HTR-8/SVneo (cell line): Measurements from ENCODE around the gene FASTK.

Experiments used
- DNase-seq: peaks from one replicate; pipeline ENCODE4 v3.0.0; 2011; ENCODE audit warnings: low spot score, mixed read lengths; ENCODE audit not compliant: insufficient read length
- FAIRE-seq: peaks from 2 replicates; lab custom pipeline; 2011; peaks lifted over from hg19 to GRCh38; lab: Jason Lieb, UNC

FASTK gene

DNA sequence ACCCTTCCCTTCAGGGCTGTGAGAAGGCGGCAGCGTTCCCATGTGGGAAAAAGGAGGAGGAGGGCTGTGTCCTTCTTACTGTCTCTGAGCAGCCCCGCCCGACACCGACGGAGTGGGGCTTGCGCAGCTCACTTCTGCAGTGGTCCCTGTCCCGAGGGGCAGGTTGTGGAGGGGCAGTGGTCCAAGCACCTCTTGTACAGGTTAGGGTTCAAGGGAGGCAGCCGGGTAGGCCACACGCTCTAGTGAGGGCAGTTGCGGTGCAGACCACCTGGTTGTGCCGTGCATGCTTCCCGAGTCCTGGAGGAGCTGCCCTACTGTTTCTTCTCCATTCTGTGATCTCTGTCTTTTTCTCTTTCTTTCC lies 38.4 kb upstream of the FASTK start:
- FAIRE-seq (no peak), DNase-seq (no peak)

GRCh38 chr7:151118108-151119054 lies 37.8 kb upstream of the FASTK start:
- FAIRE-seq, result no peak

DNA sequence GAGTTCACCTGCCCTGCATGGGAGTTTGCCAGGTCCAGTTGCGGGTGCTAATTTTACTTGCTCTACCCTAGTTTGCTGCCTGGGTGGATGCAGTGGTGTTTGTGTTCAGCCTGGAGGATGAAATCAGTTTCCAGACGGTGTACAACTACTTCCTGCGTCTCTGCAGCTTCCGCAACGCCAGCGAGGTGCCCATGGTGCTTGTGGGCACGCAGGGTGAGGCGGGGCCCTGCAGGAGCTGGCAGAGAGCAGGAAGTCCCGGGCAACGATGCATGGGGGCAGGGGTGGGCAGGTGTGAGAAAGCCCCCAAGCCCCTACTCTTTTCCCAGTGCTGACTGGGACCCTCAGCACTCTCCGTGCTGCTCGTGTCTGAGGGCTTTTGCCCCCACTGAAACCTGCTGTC lies 37.0 kb upstream of the FASTK start:
- no peak for DNase-seq
- FAIRE-seq, result no peak

More at GRCh38 chr7:151118108-151119054, 37.8 kb upstream of the FASTK start:
- no peak for DNase-seq

GRCh38 chr7:151116603-151117440 lies 36.2 kb upstream of the FASTK start:
- DNase-seq (no peak), FAIRE-seq (no peak)

DNA sequence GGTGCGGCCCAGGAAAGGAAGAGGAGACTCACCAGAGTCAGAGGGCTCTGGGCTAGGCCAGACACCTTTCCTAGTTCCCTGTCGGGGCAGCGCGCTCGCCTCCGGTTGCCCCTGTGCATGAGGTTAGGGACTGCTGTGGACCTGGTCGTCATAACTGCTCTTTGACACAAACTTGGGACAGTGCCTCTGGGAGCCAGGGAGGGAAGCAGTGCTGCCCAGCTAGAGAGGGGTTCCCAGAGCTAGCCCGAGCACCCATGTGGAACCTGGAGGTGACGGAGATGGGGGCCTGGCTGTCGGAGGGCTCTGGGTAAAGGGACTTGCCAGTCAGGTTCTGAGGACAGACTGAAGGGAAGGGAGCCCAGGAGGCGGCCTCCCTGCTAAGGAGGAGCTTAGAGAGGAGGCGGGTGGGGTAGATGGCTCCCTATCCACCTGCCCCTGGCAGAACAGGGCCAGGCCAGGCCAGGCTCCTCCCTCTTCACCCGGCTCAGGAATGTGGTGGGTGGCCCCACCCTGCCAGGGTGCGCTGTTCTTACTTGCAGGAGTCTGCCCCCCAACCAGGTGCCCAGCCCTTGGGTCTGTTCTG lies 35.3 kb upstream of the FASTK start:
- DNase-seq, result peak; percentile 24

DNA sequence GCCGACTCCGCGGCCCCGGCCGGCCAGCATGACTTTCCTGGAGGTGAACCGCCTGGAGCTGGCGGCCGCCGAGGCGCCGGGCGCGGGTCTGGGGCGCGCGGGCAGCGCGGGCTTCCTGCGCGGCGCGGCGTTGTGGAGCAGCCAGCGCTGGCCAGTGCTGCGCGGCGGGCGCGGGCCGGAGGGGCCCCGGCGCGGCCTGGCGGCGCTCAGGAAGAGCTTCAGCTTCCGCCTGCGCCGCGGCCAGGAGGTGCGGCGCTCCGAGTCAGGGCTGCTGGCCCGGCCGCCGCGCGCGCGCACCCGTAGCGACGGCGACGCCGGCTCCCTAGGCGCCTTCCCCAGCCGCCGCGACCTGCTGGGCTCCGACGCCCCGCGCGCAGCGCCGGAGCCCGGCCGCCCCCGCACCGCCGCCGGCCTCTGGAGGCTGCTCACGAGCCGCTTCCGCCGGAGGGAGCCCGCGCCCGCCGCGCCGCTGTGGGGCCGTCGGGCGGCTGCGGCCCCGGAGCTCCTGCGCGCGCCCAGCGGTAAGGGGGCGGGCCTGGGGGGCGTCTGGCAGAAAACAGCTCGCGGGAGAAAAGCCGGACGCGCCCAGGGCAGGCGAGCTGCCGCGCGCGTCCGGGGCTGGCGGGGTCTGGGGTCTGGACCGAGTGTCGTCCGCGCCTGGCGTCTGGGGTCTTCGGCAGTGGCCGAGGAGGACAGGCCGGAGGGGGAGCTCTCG lies 34.7 kb upstream of the FASTK start:
- DNase-seq (no peak), FAIRE-seq (no peak)

More for the DNA sequence above, 35.3 kb upstream of the FASTK start:
- no peak for FAIRE-seq

GRCh38 chr7:151114151-151115090 lies 33.8 kb upstream of the FASTK start:
- no peak for FAIRE-seq
- peak; percentile 24 for DNase-seq

DNA sequence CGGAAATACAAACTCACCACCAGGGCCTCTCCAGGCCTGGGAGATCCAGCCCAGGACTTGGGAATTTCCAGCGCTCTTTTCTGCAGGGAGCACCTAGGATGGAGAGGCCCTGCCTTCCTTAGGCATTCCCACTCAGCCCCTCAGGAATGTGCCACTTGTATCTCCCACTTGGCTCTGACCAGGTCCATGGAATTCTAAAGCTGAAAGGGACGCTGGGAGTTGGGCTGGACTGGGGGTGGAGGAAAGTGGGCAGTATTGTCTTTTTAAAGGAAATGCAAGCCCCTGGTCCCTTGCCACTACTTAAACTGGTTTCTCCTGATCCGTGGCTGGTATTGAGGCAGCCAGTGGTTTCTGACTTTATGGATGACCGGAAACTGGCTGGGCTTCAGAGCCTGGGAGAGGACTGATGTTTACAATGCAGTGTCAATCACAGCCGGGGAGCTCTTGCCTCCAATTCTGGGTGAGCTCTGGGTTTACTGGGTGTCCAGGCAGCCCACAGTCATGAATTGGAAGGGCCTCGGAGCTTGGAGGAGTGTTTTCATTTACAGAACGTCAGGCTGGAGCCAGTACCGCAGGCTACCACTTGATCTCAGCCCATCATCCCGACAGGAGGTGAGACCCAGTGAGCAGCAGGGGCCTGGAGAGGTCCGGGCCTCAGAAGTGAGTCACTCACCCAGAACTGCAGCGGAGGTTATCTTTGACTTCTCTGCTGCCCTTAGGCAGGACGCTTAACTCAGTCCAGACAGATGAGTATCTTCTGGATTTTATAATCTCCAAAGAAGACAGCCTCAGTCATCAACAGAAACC lies 32.9 kb upstream of the FASTK start:
- FAIRE-seq (peak; percentile 36), DNase-seq (peak; percentile 85)

DNA sequence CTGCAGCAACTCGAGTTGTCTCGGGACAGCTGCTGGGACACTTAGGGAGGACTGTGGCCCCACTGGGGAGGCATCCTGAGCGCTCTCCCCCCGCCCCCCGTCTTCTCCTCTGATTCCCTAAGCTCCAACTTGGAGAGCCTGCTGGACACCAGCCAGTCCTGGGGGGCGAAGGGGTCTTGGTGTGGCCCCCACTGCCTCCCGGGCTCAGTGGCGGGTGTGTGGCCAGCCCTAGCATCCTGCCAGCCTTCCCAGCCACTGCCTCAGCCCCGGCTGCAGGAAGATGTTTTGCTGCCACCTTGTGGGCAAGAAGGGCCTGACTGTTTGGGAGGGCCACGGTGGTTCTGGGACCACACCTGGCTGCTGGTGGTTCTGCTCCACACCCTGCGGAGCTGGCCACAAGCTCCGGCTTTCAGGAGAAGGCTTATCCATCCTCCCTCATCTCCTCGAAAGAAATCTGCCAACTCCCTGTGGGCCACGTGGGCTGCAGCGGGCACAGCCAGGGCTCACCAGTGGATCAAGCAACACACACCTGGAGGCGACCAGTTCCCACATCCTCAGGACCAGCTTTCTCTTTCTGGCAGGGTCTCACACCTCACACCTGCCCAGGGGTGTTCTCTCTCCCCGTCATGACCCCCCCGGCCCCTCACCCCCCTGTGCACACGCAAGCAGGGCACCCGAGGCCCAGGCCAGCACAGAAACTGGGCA lies 30.5 kb upstream of the FASTK start:
- DNase-seq (peak; percentile 75), FAIRE-seq (peak; percentile 63)

- DNase-seq, result no peak
- FAIRE-seq, result no peak
Observed at GRCh38 chr7:151110236-151110940, 29.8 kb upstream of the FASTK start.

- no peak for DNase-seq
- FAIRE-seq, result no peak
Observed at GRCh38 chr7:151109094-151110048, 28.8 kb upstream of the FASTK start.

GRCh38 chr7:151107882-151108281 lies 27.3 kb upstream of the FASTK start:
- FAIRE-seq (no peak), DNase-seq (no peak)

GRCh38 chr7:151104411-151105235 lies 24.0 kb upstream of the FASTK start:
- DNase-seq, result no peak
- no peak for FAIRE-seq

GRCh38 chr7:151103973-151104372 lies 23.4 kb upstream of the FASTK start:
- DNase-seq, result no peak
- FAIRE-seq, result no peak

GRCh38 chr7:151102991-151103390 lies 22.4 kb upstream of the FASTK start:
- FAIRE-seq (no peak), DNase-seq (no peak)
